ENCODE measurements around the gene RAB5IF. TPM values are rescaled to one million over a fixed set of nuclear protein-coding genes. Genes with fewer than 3 reads are reported as not detected.
"Not testable (repeated sequence)": the region's sequence is repeated elsewhere in the genome, so short reads cannot be mapped to it uniquely, and the experiment has no call there.

Gene RAB5IF
- total RNA-seq, 1 experiment from 2014 or later: 112 TPM

DNA sequence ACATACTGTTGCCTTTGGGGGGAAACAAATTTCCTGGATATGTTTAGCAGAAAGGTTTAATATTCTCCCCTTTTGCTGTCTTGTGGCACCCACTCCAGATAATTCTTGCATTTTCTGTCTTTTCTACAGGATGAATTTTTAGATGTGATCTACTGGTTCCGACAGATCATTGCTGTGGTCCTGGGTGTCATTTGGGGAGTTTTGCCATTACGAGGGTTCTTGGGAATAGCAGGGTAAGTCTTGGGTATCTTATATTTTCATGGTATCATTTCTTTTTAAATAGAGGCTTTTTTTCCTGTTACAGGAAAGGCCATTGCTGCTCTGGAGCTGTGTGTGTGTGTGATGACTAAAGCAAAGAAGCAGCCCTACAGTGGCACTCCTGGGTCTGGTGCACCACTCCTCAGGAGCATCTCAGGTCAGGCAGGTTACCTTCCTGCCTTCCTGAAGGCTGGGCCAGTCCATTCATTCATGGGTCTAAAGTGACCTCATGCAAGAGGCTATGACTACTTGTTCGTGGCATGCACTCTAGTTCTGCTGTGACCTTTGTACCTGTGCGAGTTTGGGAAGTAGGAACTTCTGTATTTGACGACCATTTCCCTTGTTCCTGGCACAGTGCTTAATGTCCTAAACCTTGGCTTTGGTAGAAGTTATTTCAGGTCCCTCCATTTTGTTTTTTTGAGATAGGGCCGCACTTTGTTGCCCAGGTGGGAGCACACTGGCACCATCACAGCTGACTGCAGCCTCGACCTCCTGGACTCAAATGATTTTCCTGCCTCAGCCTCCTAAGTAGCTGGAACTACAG lies 2.2 kb downstream of the RAB5IF start:
- BruUV-seq (replicated peaks): no TSS peak
- ChIA-PET CTCF (interaction anchor here (0.7 to 1.4 kb wide), 2 partner anchors 147 to 167 kb away, joined by 3 to 5 read pairs; no protein-coding TSS in a partner anchor), POLR2A (interaction anchor here (2.3 to 4.3 kb wide), 4 partner anchors 14 to 166 kb away, joined by 19 to 67 read pairs (median 52); partner anchors contain the start of genes DSN1, NDRG3 and TGIF2)
- intact Hi-C loops (cut with micrococcal nuclease): no loop called here
- no peak for DNase-seq (ENCODE audit: unreplicated experiment)
- H3K4me1 Mint-ChIP-seq (ENCODE audit: insufficient read depth, unreplicated experiment): peaks cover 4% of the 10 kb centered on the region
- TF ChIP-seq, protein P1, sequence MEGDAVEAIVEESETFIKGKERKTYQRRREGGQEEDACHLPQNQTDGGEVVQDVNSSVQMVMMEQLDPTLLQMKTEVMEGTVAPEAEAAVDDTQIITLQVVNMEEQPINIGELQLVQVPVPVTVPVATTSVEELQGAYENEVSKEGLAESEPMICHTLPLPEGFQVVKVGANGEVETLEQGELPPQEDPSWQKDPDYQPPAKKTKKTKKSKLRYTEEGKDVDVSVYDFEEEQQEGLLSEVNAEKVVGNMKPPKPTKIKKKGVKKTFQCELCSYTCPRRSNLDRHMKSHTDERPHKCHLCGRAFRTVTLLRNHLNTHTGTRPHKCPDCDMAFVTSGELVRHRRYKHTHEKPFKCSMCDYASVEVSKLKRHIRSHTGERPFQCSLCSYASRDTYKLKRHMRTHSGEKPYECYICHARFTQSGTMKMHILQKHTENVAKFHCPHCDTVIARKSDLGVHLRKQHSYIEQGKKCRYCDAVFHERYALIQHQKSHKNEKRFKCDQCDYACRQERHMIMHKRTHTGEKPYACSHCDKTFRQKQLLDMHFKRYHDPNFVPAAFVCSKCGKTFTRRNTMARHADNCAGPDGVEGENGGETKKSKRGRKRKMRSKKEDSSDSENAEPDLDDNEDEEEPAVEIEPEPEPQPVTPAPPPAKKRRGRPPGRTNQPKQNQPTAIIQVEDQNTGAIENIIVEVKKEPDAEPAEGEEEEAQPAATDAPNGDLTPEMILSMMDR (IDR thresholded peaks at IDR 0.05; ENCODE audit: unreplicated experiment): no peak
- peak overlapping the region; percentile 99 for H3K4me3 Mint-ChIP-seq (ENCODE audit: unreplicated experiment)
- peak overlapping the region; percentile 98 for H3K27ac Mint-ChIP-seq (ENCODE audit: low read depth, unreplicated experiment)
- peaks cover 54% of the 10 kb centered on the region for H3K36me3 Mint-ChIP-seq (ENCODE audit: insufficient read depth, unreplicated experiment)
- no peaks in the 10 kb centered on the region for H3K9me3 Mint-ChIP-seq (ENCODE audit: unreplicated experiment)
- no peaks in the 10 kb centered on the region for H3K27me3 Mint-ChIP-seq (ENCODE audit: insufficient read depth, unreplicated experiment)

DNA sequence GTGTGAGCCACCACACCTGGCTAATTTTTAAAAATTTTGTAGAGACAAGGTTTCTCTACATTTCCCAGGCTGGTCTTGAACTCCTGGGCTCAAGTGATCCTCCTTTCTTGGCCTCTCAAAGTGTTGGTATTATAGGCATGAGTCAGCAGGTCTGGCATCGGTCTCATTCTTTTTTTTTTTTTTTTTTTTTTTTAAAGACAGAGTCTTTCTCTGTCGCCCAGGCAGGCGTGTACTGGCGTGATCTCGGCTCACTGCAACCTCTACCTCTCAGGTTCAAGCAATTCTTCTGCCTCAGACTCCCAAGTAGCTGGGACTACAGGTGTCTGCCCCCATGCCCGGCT lies 2.8 kb downstream of the RAB5IF start:
- DNase-seq (ENCODE audit: unreplicated experiment): peak; percentile 13
- H3K27me3 Mint-ChIP-seq (ENCODE audit: insufficient read depth, unreplicated experiment); H3K9me3 Mint-ChIP-seq (ENCODE audit: unreplicated experiment); BruUV-seq (replicated peaks); POLR2A ChIA-PET; H3K27ac Mint-ChIP-seq (ENCODE audit: low read depth, unreplicated experiment); H3K4me1 Mint-ChIP-seq (ENCODE audit: insufficient read depth, unreplicated experiment); intact Hi-C loops (cut with micrococcal nuclease): not testable (repeated sequence)
- Mint-ChIP-seq H3K36me3 (ENCODE audit: insufficient read depth, unreplicated experiment) (peaks cover 58% of the 10 kb centered on the region), H3K4me3 (ENCODE audit: unreplicated experiment) (peak overlapping the region; percentile 99)
- CTCF ChIA-PET: interaction anchor here (1.4 kb wide), 1 partner anchor 147 kb away, joined by 5 read pairs; no protein-coding TSS in a partner anchor

DNA sequence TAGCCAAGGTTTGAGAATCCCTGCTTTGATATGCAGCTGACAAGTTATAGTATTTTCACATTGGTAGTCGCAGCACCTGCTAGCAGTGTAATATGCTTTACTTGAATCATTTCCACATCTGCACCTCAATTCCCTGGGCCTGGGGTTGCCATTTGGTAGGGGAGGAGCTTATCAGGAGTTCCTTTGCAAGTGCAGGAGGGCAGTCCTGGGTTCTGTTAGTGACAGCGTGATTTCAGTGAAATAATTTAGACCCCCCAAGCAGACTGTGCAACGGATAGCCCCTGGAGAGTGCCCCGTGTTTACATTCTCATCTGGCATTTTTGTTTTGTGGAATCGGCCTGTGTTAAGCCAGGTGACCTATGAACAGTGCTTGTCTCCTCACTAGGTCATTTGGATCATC lies 6.0 kb downstream of the RAB5IF start:
- no peak overlapping the region for H3K4me3 Mint-ChIP-seq (ENCODE audit: unreplicated experiment)
- TF ChIP-seq, protein P1 (IDR thresholded peaks at IDR 0.05; ENCODE audit: unreplicated experiment): no peak
- ChIA-PET CTCF (interaction anchor here (0.6 to 4.5 kb wide), 11 partner anchors 117 to 580 kb away, joined by 3 to 32 read pairs (median 4); a partner anchor contains a TSS), POLR2A (no interaction called here)
- no peaks in the 10 kb centered on the region for H3K27me3 Mint-ChIP-seq (ENCODE audit: insufficient read depth, unreplicated experiment)
- BruUV-seq (replicated peaks): no TSS peak
- DNase-seq (ENCODE audit: unreplicated experiment): no peak
- no peak overlapping the region for H3K27ac Mint-ChIP-seq (ENCODE audit: low read depth, unreplicated experiment)
- intact Hi-C loops (cut with micrococcal nuclease): loop anchor here (1.0 to 2.0 kb wide), 2 partner anchors 143 to 276 kb away; no protein-coding TSS in a partner anchor
- no peaks in the 10 kb centered on the region for H3K9me3 Mint-ChIP-seq (ENCODE audit: unreplicated experiment)
- H3K4me1 Mint-ChIP-seq (ENCODE audit: insufficient read depth, unreplicated experiment): peaks cover 8% of the 10 kb centered on the region
- peaks cover 60% of the 10 kb centered on the region for H3K36me3 Mint-ChIP-seq (ENCODE audit: insufficient read depth, unreplicated experiment)

DNA sequence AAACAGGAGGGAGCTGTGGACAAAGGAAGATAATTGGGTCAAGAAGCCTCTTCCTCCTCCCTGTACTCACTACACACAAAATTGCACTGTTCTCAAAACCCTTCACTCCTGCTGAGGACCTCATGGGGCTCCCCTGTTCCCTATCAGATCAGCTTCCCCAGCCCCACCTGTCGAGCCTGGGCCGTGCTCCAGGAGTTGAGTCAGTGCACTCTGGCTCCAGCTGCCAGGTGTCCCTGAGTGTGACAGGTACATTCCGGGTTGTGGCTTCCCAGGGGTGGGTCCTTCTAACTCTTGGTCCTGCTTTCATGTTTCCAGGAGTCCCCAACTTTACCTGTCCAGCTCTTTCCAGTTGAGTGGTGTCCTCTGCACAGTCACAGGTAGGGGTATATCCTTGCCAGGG lies 8.4 kb downstream of the RAB5IF start:
- CTCF ChIA-PET: interaction anchor here (0.5 to 2.6 kb wide), 8 partner anchors 9 to 398 kb away, joined by 3 to 14 read pairs (median 4); partner anchors contain the start of gene RAB5IF
- Mint-ChIP-seq H3K9me3 (ENCODE audit: unreplicated experiment) (no peaks in the 10 kb centered on the region), H3K36me3 (ENCODE audit: insufficient read depth, unreplicated experiment) (peaks cover 49% of the 10 kb centered on the region), H3K4me3 (ENCODE audit: unreplicated experiment) (no peak overlapping the region), H3K27ac (ENCODE audit: low read depth, unreplicated experiment) (no peak overlapping the region), H3K27me3 (ENCODE audit: insufficient read depth, unreplicated experiment) (no peaks in the 10 kb centered on the region), H3K4me1 (ENCODE audit: insufficient read depth, unreplicated experiment) (peaks cover 5% of the 10 kb centered on the region)
- no TSS peak for BruUV-seq (replicated peaks)
- POLR2A ChIA-PET: interaction anchor here (1.2 to 1.6 kb wide), 2 partner anchors 8 to 37 kb away, joined by 4 to 13 read pairs; partner anchors contain the start of gene RAB5IF
- TF ChIP-seq, protein P1 (IDR thresholded peaks at IDR 0.05; ENCODE audit: unreplicated experiment): no peak
- intact Hi-C loops (cut with micrococcal nuclease): loop anchor here (2.0 kb wide), 1 partner anchor 141 kb away; no protein-coding TSS in a partner anchor
- peak; percentile 14 for DNase-seq (ENCODE audit: unreplicated experiment)

Measured in MCF 10A (cell line).